Loucy (cell line): ENCODE data around the gene DHRS3.

ENCODE experiments used
- CTCF ChIP-seq: fragments of 200-600 bp; sonication (generic); conservative IDR thresholded peaks from 2 replicates; pipeline ENCODE4 v1.5.1; 2014; ENCODE audit warnings: mild to moderate bottlenecking, antibody characterized with exemption, low read length
- EZH2phosphoT487 ChIP-seq: fragments of 200-600 bp; IDR thresholded peaks from 2 replicates; pipeline ENCODE4 v1.6.1; 2018; ENCODE audit warnings: antibody characterized with exemption, mild to moderate bottlenecking, moderate library complexity, borderline replicate concordance

GRCh38 chr1:12581179-12581578 is 36.8 kb downstream of the DHRS3 start:
- TF ChIP-seq CTCF (no peak), EZH2phosphoT487 (no peak)
